ENCODE data around the gene DUS1L.

- TF ChIP-seq CTCF (IDR thresholded peaks at IDR 0.05; ENCODE audit: low read depth, low read length) (no peak), EZH2phosphoT487 (IDR thresholded peaks at IDR 0.05; ENCODE audit: low read depth) (no peak)
Observed at GRCh38 chr17:82086941-82087906, 21.6 kb upstream of the DUS1L start.
